ENCODE measurements around the gene DHPS. TPM values are rescaled to one million over a fixed set of nuclear protein-coding genes. Genes with fewer than 3 reads are reported as not detected.

Gene DHPS
- total and polyA plus RNA-seq, 7 experiments from 2014 or later: 113 to 223 (median 159) TPM

GRCh38 chr19:12676384-12676792 is 5.3 kb downstream of the DHPS start:
- H3K36me3 Mint-ChIP-seq: peaks cover 0 to 37% (median 30%) of the 10 kb centered on the region in 5 donors
- H3K4me3 Mint-ChIP-seq: no peak overlapping the region
- Histone ChIP-seq H3K4me3 (ENCODE audit: low read length) (no peak overlapping the region), H3K9me3 (ENCODE audit: control insufficient read depth in 2 of 3, low read length in 3 of 3) (no peaks in the 10 kb centered on the region), H3K4me1 (ENCODE audit: control insufficient read depth in 2 of 2, insufficient read depth in 2 of 2, low read length in 2 of 2) (peaks cover 6 to 22% of the 10 kb centered on the region in 2 donors), H3K27me3 (ENCODE audit: control insufficient read depth in 2 of 2, insufficient read depth in 2 of 2, low read length in 2 of 2) (no peaks in the 10 kb centered on the region), H3K36me3 (ENCODE audit: control insufficient read depth in 2 of 3, insufficient read depth in 3 of 3, low read length in 3 of 3) (peaks cover 18 to 84% (median 19%) of the 10 kb centered on the region in 3 experiments), H3K27ac (ENCODE audit: low read depth, low read length) (no peak overlapping the region)
- intact Hi-C loops (cut with micrococcal nuclease): loop anchor here in 1 of 2 donors (1.0 kb wide), 2 partner anchors 120 to 171 kb away; no protein-coding TSS in a partner anchor
- H3K9me3 Mint-ChIP-seq: peaks cover 0 to 7% (median 0%) of the 10 kb centered on the region in 11 donors
- DNase-seq (peak; percentile 52 to 86 (median 75)), ATAC-seq (peak; percentile 63)
- no peaks in the 10 kb centered on the region for H3K27me3 Mint-ChIP-seq
- peak overlapping the region in 6 of 9 donors; percentile 22 to 79 (median 66) for H3K27ac Mint-ChIP-seq
- CTCF ChIA-PET: interaction anchor here (0.7 to 2.4 kb wide), 6 partner anchors 12 to 475 kb away, joined by 3 to 12 read pairs (median 6); no protein-coding TSS in a partner anchor
- POLR2A ChIA-PET: interaction anchor here (0.5 to 2.9 kb wide), 5 partner anchors 10 to 274 kb away, joined by 3 to 8 read pairs (median 4); partner anchors contain the start of genes JUNB, MAN2B1 and WDR83
- H3K4me1 Mint-ChIP-seq: peaks cover 27 to 41% (median 35%) of the 10 kb centered on the region in 7 donors

- peaks cover 18 to 82% (median 19%) of the 10 kb centered on the region in 3 experiments for H3K36me3 ChIP-seq (ENCODE audit: control insufficient read depth in 2 of 3, insufficient read depth in 3 of 3, low read length in 3 of 3)
- H3K4me3 ChIP-seq (ENCODE audit: low read length): no peak overlapping the region
- Mint-ChIP-seq H3K27me3 (no peaks in the 10 kb centered on the region), H3K36me3 (peaks cover 0 to 33% (median 25%) of the 10 kb centered on the region in 5 donors), H3K4me1 (peaks cover 22 to 37% (median 30%) of the 10 kb centered on the region in 7 donors), H3K27ac (peak overlapping the region in 4 of 9 donors; percentile 41 to 79 (median 66)), H3K4me3 (no peak overlapping the region), H3K9me3 (peaks cover 0 to 5% (median 0%) of the 10 kb centered on the region in 11 donors)
- ATAC-seq: no peak
- DNase-seq: peak in 1 of 9 donors; percentile 12
- intact Hi-C loops (cut with micrococcal nuclease): loop anchor here in 1 of 2 donors (1.0 kb wide), 2 partner anchors 120 to 171 kb away; no protein-coding TSS in a partner anchor
- ChIA-PET CTCF (interaction anchor here (0.7 to 2.1 kb wide), 2 partner anchors 171 to 475 kb away, joined by 3 to 12 read pairs; no protein-coding TSS in a partner anchor), POLR2A (interaction anchor here (0.5 to 2.9 kb wide), 3 partner anchors 9 to 275 kb away, joined by 3 to 8 read pairs (median 6); partner anchors contain the start of genes JUNB, MAN2B1 and WDR83)
- H3K27ac ChIP-seq (ENCODE audit: low read depth, low read length): no peak overlapping the region
- no peaks in the 10 kb centered on the region for H3K27me3 ChIP-seq (ENCODE audit: control insufficient read depth in 2 of 2, insufficient read depth in 2 of 2, low read length in 2 of 2)
- no peaks in the 10 kb centered on the region for H3K9me3 ChIP-seq (ENCODE audit: control insufficient read depth in 2 of 3, low read length in 3 of 3)
- H3K4me1 ChIP-seq (ENCODE audit: control insufficient read depth in 2 of 2, insufficient read depth in 2 of 2, low read length in 2 of 2): peaks cover 6 to 22% of the 10 kb centered on the region in 2 donors
Observed at GRCh38 chr19:12675940-12676339, 5.7 kb downstream of the DHPS start.

- H3K4me1 Mint-ChIP-seq: peaks cover 20 to 37% (median 29%) of the 10 kb centered on the region in 7 donors
- H3K27ac Mint-ChIP-seq: no peak overlapping the region
- POLR2A ChIA-PET: no interaction called here
Observed at GRCh38 chr19:12675399-12675798, 6.3 kb downstream of the DHPS start.

GRCh38 chr19:12672744-12673143 is 8.9 kb downstream of the DHPS start:
- Histone ChIP-seq H3K4me3 (ENCODE audit: low read length) (no peak overlapping the region), H3K4me1 (ENCODE audit: control insufficient read depth in 2 of 2, insufficient read depth in 2 of 2, low read length in 2 of 2) (peaks cover 16 to 25% of the 10 kb centered on the region in 2 donors), H3K27me3 (ENCODE audit: control insufficient read depth in 2 of 2, insufficient read depth in 2 of 2, low read length in 2 of 2) (no peaks in the 10 kb centered on the region), H3K36me3 (ENCODE audit: control insufficient read depth in 2 of 3, insufficient read depth in 3 of 3, low read length in 3 of 3) (peaks cover 10 to 67% (median 18%) of the 10 kb centered on the region in 3 experiments), H3K27ac (ENCODE audit: low read depth, low read length) (no peak overlapping the region), H3K9me3 (ENCODE audit: control insufficient read depth in 2 of 3, low read length in 3 of 3) (no peaks in the 10 kb centered on the region)
- H3K4me3 Mint-ChIP-seq: no peak overlapping the region
- peaks cover 28 to 48% (median 36%) of the 10 kb centered on the region in 7 donors for H3K4me1 Mint-ChIP-seq
- H3K36me3 Mint-ChIP-seq: peaks cover 0 to 22% (median 15%) of the 10 kb centered on the region in 5 donors
- DNase-seq: no peak
- H3K27me3 Mint-ChIP-seq: no peaks in the 10 kb centered on the region
- H3K9me3 Mint-ChIP-seq: peaks cover 0 to 3% (median 0%) of the 10 kb centered on the region in 11 donors
- no peak overlapping the region for H3K27ac Mint-ChIP-seq
- CTCF ChIA-PET: interaction anchor here (0.5 to 3.7 kb wide), 10 partner anchors 9 to 123 kb away, joined by 3 to 32 read pairs (median 3); partner anchors contain the start of genes DHPS and ZNF564
- intact Hi-C loops (cut with micrococcal nuclease): loop anchor here (1.0 kb wide), 3 partner anchors 32 to 470 kb away; no protein-coding TSS in a partner anchor
- POLR2A ChIA-PET: interaction anchor here (1.3 kb wide), 1 partner anchor 8 kb away, joined by 13 read pairs; the partner anchor contains the start of gene DHPS
- no peak for ATAC-seq

More at GRCh38 chr19:12675399-12675798, 6.3 kb downstream of the DHPS start:
- no peak for ATAC-seq
- H3K27me3 ChIP-seq (ENCODE audit: control insufficient read depth in 2 of 2, insufficient read depth in 2 of 2, low read length in 2 of 2): no peaks in the 10 kb centered on the region
- Mint-ChIP-seq H3K27me3 (no peaks in the 10 kb centered on the region), H3K9me3 (peaks cover 0 to 5% (median 0%) of the 10 kb centered on the region in 11 donors), H3K36me3 (peaks cover 0 to 32% (median 24%) of the 10 kb centered on the region in 5 donors), H3K4me3 (no peak overlapping the region)
- H3K4me3 ChIP-seq (ENCODE audit: low read length): no peak overlapping the region
- intact Hi-C loops (cut with micrococcal nuclease): no loop called here
- no peaks in the 10 kb centered on the region for H3K9me3 ChIP-seq (ENCODE audit: control insufficient read depth in 2 of 3, low read length in 3 of 3)
- no peak for DNase-seq
- CTCF ChIA-PET: interaction anchor here (1.0 kb wide), 1 partner anchor 70 kb away, joined by 3 read pairs; no protein-coding TSS in a partner anchor
- no peak overlapping the region for H3K27ac ChIP-seq (ENCODE audit: low read depth, low read length)
- H3K36me3 ChIP-seq (ENCODE audit: control insufficient read depth in 2 of 3, insufficient read depth in 3 of 3, low read length in 3 of 3): peaks cover 18 to 82% (median 19%) of the 10 kb centered on the region in 3 experiments
- peaks cover 5 to 26% of the 10 kb centered on the region in 2 donors for H3K4me1 ChIP-seq (ENCODE audit: control insufficient read depth in 2 of 2, insufficient read depth in 2 of 2, low read length in 2 of 2)

GRCh38 chr19:12670159-12670928 is 11.3 kb downstream of the DHPS start:
- POLR2A ChIA-PET: interaction anchor here (0.7 to 2.4 kb wide), 9 partner anchors 10 to 425 kb away, joined by 3 to 10 read pairs (median 3); partner anchors contain the start of genes FBXW9 and TRIR
- ATAC-seq: no peak
- H3K4me3 Mint-ChIP-seq: peak overlapping the region; percentile 91 to 100 (median 98)
- no peaks in the 10 kb centered on the region for H3K27me3 ChIP-seq (ENCODE audit: control insufficient read depth in 2 of 2, insufficient read depth in 2 of 2, low read length in 2 of 2)
- peak overlapping the region; percentile 28 to 100 (median 100) for H3K27ac Mint-ChIP-seq
- DNase-seq: peak in 1 of 9 donors; percentile 16
- H3K9me3 ChIP-seq (ENCODE audit: control insufficient read depth in 2 of 3, low read length in 3 of 3): no peaks in the 10 kb centered on the region
- H3K27ac ChIP-seq (ENCODE audit: low read depth, low read length): peak overlapping the region; percentile 99
- H3K4me1 Mint-ChIP-seq: peaks cover 25 to 57% (median 44%) of the 10 kb centered on the region in 7 donors
- H3K27me3 Mint-ChIP-seq: no peaks in the 10 kb centered on the region
- no peaks in the 10 kb centered on the region for H3K9me3 Mint-ChIP-seq
- H3K4me3 ChIP-seq (ENCODE audit: low read length): peak overlapping the region; percentile 84
- peaks cover 0 to 47% (median 0%) of the 10 kb centered on the region in 3 experiments for H3K36me3 ChIP-seq (ENCODE audit: control insufficient read depth in 2 of 3, insufficient read depth in 3 of 3, low read length in 3 of 3)
- peaks cover 0 to 16% (median 10%) of the 10 kb centered on the region in 5 donors for H3K36me3 Mint-ChIP-seq
- CTCF ChIA-PET: interaction anchor here (0.7 to 3.7 kb wide), 5 partner anchors 30 to 106 kb away, joined by 3 to 32 read pairs (median 3); partner anchors contain the start of genes ZNF490 and ZNF791
- intact Hi-C loops (cut with micrococcal nuclease): no loop called here
- peaks cover 28 to 31% of the 10 kb centered on the region in 2 donors for H3K4me1 ChIP-seq (ENCODE audit: control insufficient read depth in 2 of 2, insufficient read depth in 2 of 2, low read length in 2 of 2)
